K562 (cell line): ENCODE data around the gene THAP2. TPM values are rescaled to one million over a fixed set of nuclear protein-coding genes. Genes with fewer than 3 reads are reported as not detected.

Experiments used
- ADNP ChIP-seq: fragments of 200-800 bp; sonication (Bioruptor generic); IDR thresholded peaks from 2 replicates; pipeline ENCODE4 v1.6.1; 2016; ENCODE audit warnings: missing genetic modification characterization, missing compliant biosample characterization
- CSDE1 ChIP-seq, 2 experiments: fragments of 450-650 bp; IDR thresholded peaks; 2 replicates each; pipeline ENCODE4 v1.6.1; 2016; ENCODE audit warnings: mild to moderate bottlenecking in 1 of 2
- DACH1 ChIP-seq: fragments of 450-650 bp; IDR thresholded peaks from 2 replicates; pipeline ENCODE4 v1.6.1; 2018; ENCODE audit not compliant: partially characterized antibody
- HLTF ChIP-seq: fragments of 450-650 bp; IDR thresholded peaks from 2 replicates; pipeline ENCODE4 v1.6.1; 2016
- HNRNPUL1 ChIP-seq: fragments of 200-400 bp; formaldehyde crosslinking; IDR thresholded peaks from 2 replicates; pipeline ENCODE4 v1.6.1; 2017; ENCODE audit warnings: low read length
- HSF4 ChIP-seq: fragments of 250-450 bp; sonication (Bioruptor Pico); IDR thresholded peaks from 2 replicates; pipeline ENCODE4 v2.1.2; 2022; ENCODE audit warnings: mild to moderate bottlenecking, moderate library complexity, borderline replicate concordance
- MAFF ChIP-seq: IDR thresholded peaks from 2 replicates; pipeline ENCODE4 v1.6.1; 2012; ENCODE audit warnings: low read length, improper control_type of control experiment
- MXI1 ChIP-seq: IDR thresholded peaks from 2 replicates; pipeline ENCODE4 v1.6.1; 2011; ENCODE audit warnings: low read depth, mild to moderate bottlenecking, improper control_type of control experiment, low read length
- NCOA4 ChIP-seq: fragments of 450-650 bp; IDR thresholded peaks from 2 replicates; pipeline ENCODE4 v1.6.1; 2018; ENCODE audit warnings: mild to moderate bottlenecking; ENCODE audit not compliant: partially characterized antibody
- TRIM24 ChIP-seq, 2 experiments: fragments of 450-650 bp; IDR thresholded peaks; 2 replicates each; pipeline ENCODE4 v1.6.1; 2016
- ZKSCAN8 ChIP-seq: fragments of 200-800 bp; sonication (Bioruptor generic); IDR thresholded peaks from 2 replicates; pipeline ENCODE4 v1.6.1; 2016; ENCODE audit warnings: missing genetic modification characterization, missing compliant biosample characterization
- ZNF174 ChIP-seq: fragments of 250-450 bp; sonication (Bioruptor Pico); IDR thresholded peaks from 2 replicates; pipeline ENCODE4 v1.4.0; 2020; ENCODE audit warnings: mild to moderate bottlenecking
- ZNF445 ChIP-seq: fragments of 250-450 bp; sonication (Bioruptor Pico); IDR thresholded peaks from 2 replicates; pipeline ENCODE4 v1.4.0; 2020; ENCODE audit warnings: low read depth, mild to moderate bottlenecking, moderate library complexity
- ZNF75A ChIP-seq: fragments of 450-650 bp; formaldehyde crosslinking; IDR thresholded peaks from 2 replicates; pipeline ENCODE4 v1.4.0; 2020; ENCODE audit warnings: mild to moderate bottlenecking
- ZNF79 ChIP-seq: fragments of 250-450 bp; sonication (Bioruptor Pico); IDR thresholded peaks from 2 replicates; pipeline ENCODE4 v1.4.0; 2020; ENCODE audit warnings: low read depth, mild to moderate bottlenecking, moderate library complexity
- polyA plus RNA-seq, 8 experiments: library from polyadenylated mRNA; depleted of rRNA in 4 of 8; stranded (reverse) in 5 of 8; unstranded in 3 of 8; fragments of >200 nt; fragmentation: Nextera tagmentation in 2 of 8; fragmentation: Illumina TruSeq in 1 of 8; extraction: Ambion mirVana in 2 of 8; extraction: Trizol in 1 of 8; gene quantifications; 2 replicates each; pipeline versions ENCODE4 v1.2.1 to v1.2.3, GENCODE V29; 2011 to 2014; ENCODE audit warnings: inconsistent platforms in 1 of 8, missing spikeins in 1 of 8
- total RNA-seq, 7 experiments: library from RNA; depleted of rRNA in 6 of 7; stranded (reverse); fragments of >200 nt in 6 of 7; fragmentation: Illumina TruSeq in 2 of 7; extraction: Trizol in 2 of 7; gene quantifications; 2 replicates each; pipeline versions ENCODE4 v1.2.1 to v1.2.3, GENCODE V29; 2011 to 2021; ENCODE audit warnings: low replicate concordance in 1 of 7
- TF ChIP-seq, protein P1 (sequence below): fragments of 250-450 bp; sonication (Bioruptor Pico); IDR thresholded peaks from 2 replicates; pipeline ENCODE4 v1.5.0; 2021; ENCODE audit warnings: mild to moderate bottlenecking, borderline replicate concordance
- TF ChIP-seq, protein P2 (sequence below): fragments of 450-650 bp; IDR thresholded peaks from 2 replicates; pipeline ENCODE4 v1.6.1; 2016; ENCODE audit warnings: mild to moderate bottlenecking
- TF ChIP-seq, protein P3 (sequence below), 3 experiments: IDR thresholded peaks in 2 of 3; conservative IDR thresholded peaks in 1 of 3; 2 replicates each; pipeline ENCODE4 v1.5.1; 2011 to 2012; ENCODE audit warnings: low read length in 3 of 3, mild to moderate bottlenecking in 3 of 3, control low read depth in 2 of 3, improper control_type of control experiment in 1 of 3, inconsistent platforms in 1 of 3, low read depth in 1 of 3, mixed read lengths in 1 of 3, moderate library complexity in 1 of 3; ENCODE audit not compliant: insufficient read depth in 2 of 3
- TF ChIP-seq, protein P4 (sequence below): fragments of 450-650 bp; formaldehyde crosslinking; IDR thresholded peaks from 2 replicates; pipeline ENCODE4 v1.4.0; 2022; ENCODE audit warnings: mild to moderate bottlenecking, moderate library complexity
- TF ChIP-seq, protein P5 (sequence below): fragments of 250-450 bp; sonication (Bioruptor Pico); IDR thresholded peaks from 2 replicates; pipeline ENCODE4 v1.8.0; 2021; ENCODE audit warnings: moderate library complexity, mild to moderate bottlenecking, inconsistent platforms

Gene THAP2
- total and polyA plus RNA-seq, 9 of the 15 experiments (the other 6 are each of a cell fraction or from before 2014, with no cell fraction given), result 1.8 to 18.9 (median 7.3) TPM

DNA sequence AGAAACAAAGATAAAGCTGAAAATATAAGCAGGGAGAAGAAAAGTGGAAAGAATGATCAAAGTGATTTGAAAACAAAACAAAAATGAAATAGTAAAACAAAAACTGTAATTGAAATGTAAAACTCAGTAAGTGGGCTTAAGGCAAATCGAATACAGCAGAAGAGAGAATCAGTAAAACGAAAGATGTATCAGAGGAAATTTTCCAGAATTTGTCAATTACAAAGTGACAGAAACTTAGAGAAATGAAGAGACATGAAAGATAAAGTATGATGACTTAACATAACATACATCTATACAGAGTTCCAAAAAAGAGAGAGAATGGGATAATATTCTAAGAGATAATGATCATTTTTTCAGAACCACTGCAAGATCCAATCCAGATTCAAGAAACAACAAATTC lies 11.0 kb upstream of the THAP2 start (continued):
- TF ChIP-seq, protein P1, sequence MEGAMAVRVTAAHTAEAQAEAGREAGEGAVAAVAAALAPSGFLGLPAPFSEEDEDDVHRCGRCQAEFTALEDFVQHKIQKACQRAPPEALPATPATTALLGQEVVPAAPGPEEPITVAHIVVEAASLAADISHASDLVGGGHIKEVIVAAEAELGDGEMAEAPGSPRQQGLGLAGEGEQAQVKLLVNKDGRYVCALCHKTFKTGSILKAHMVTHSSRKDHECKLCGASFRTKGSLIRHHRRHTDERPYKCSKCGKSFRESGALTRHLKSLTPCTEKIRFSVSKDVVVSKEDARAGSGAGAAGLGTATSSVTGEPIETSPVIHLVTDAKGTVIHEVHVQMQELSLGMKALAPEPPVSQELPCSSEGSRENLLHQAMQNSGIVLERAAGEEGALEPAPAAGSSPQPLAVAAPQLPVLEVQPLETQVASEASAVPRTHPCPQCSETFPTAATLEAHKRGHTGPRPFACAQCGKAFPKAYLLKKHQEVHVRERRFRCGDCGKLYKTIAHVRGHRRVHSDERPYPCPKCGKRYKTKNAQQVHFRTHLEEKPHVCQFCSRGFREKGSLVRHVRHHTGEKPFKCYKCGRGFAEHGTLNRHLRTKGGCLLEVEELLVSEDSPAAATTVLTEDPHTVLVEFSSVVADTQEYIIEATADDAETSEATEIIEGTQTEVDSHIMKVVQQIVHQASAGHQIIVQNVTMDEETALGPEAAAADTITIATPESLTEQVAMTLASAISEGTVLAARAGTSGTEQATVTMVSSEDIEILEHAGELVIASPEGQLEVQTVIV (CRISPR knock-in tag), result no peak
- TF ChIP-seq, protein P2, sequence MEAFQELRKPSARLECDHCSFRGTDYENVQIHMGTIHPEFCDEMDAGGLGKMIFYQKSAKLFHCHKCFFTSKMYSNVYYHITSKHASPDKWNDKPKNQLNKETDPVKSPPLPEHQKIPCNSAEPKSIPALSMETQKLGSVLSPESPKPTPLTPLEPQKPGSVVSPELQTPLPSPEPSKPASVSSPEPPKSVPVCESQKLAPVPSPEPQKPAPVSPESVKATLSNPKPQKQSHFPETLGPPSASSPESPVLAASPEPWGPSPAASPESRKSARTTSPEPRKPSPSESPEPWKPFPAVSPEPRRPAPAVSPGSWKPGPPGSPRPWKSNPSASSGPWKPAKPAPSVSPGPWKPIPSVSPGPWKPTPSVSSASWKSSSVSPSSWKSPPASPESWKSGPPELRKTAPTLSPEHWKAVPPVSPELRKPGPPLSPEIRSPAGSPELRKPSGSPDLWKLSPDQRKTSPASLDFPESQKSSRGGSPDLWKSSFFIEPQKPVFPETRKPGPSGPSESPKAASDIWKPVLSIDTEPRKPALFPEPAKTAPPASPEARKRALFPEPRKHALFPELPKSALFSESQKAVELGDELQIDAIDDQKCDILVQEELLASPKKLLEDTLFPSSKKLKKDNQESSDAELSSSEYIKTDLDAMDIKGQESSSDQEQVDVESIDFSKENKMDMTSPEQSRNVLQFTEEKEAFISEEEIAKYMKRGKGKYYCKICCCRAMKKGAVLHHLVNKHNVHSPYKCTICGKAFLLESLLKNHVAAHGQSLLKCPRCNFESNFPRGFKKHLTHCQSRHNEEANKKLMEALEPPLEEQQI, result peak; percentile 29; the same call in 1 of the 2 replicates
- no peak for TF ChIP-seq HSF4 (CRISPR knock-in tag)
- TF ChIP-seq ZNF79 (CRISPR knock-in tag), result no peak
- TF ChIP-seq TRIM24 (IDR thresholded peaks at IDR 0.05), result peak; percentile 23 to 27; a peak in 1 of 4 replicates
- TF ChIP-seq, protein P3, sequence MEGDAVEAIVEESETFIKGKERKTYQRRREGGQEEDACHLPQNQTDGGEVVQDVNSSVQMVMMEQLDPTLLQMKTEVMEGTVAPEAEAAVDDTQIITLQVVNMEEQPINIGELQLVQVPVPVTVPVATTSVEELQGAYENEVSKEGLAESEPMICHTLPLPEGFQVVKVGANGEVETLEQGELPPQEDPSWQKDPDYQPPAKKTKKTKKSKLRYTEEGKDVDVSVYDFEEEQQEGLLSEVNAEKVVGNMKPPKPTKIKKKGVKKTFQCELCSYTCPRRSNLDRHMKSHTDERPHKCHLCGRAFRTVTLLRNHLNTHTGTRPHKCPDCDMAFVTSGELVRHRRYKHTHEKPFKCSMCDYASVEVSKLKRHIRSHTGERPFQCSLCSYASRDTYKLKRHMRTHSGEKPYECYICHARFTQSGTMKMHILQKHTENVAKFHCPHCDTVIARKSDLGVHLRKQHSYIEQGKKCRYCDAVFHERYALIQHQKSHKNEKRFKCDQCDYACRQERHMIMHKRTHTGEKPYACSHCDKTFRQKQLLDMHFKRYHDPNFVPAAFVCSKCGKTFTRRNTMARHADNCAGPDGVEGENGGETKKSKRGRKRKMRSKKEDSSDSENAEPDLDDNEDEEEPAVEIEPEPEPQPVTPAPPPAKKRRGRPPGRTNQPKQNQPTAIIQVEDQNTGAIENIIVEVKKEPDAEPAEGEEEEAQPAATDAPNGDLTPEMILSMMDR (IDR thresholded peaks at IDR 0.05 in 2 of 3, conservative IDR thresholded peaks at IDR 0.05 in 1 of 3; ENCODE audit: insufficient read depth in 2 of 3, low read depth in 1 of 3, low read length in 3 of 3), result no peak
- TF ChIP-seq DACH1, result no peak
- TF ChIP-seq NCOA4, result no peak
- TF ChIP-seq, protein P4, sequence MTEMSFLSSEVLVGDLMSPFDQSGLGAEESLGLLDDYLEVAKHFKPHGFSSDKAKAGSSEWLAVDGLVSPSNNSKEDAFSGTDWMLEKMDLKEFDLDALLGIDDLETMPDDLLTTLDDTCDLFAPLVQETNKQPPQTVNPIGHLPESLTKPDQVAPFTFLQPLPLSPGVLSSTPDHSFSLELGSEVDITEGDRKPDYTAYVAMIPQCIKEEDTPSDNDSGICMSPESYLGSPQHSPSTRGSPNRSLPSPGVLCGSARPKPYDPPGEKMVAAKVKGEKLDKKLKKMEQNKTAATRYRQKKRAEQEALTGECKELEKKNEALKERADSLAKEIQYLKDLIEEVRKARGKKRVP (CRISPR knock-in tag), result no peak
- TF ChIP-seq ZKSCAN8, result no peak
- TF ChIP-seq CSDE1 (IDR thresholded peaks at IDR 0.05), result no peak
- no peak for TF ChIP-seq ZNF445
- TF ChIP-seq ZNF75A (CRISPR knock-in tag), result no peak
- TF ChIP-seq HNRNPUL1, result no peak
- no peak for TF ChIP-seq ZNF174
- no peak for TF ChIP-seq MAFF
- no peak for TF ChIP-seq MXI1
- no peak for TF ChIP-seq ADNP (tag)
- TF ChIP-seq, protein P5, sequence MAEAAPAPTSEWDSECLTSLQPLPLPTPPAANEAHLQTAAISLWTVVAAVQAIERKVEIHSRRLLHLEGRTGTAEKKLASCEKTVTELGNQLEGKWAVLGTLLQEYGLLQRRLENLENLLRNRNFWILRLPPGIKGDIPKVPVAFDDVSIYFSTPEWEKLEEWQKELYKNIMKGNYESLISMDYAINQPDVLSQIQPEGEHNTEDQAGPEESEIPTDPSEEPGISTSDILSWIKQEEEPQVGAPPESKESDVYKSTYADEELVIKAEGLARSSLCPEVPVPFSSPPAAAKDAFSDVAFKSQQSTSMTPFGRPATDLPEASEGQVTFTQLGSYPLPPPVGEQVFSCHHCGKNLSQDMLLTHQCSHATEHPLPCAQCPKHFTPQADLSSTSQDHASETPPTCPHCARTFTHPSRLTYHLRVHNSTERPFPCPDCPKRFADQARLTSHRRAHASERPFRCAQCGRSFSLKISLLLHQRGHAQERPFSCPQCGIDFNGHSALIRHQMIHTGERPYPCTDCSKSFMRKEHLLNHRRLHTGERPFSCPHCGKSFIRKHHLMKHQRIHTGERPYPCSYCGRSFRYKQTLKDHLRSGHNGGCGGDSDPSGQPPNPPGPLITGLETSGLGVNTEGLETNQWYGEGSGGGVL (CRISPR knock-in tag), result no peak
- TF ChIP-seq HLTF, result 0 out of 2 replicates have a peak, but pooled peaks have one; percentile 15
